Neural cell (in vitro differentiated cells): ENCODE data around the gene PAK1.

Experiments
- POLR2AphosphoS5 ChIP-seq: IDR thresholded peaks from 2 replicates; pipeline ENCODE4 v1.6.1; 2012
- TF ChIP-seq, protein P1 (sequence below): fragments of 450-650 bp; IDR thresholded peaks from 2 replicates; pipeline ENCODE4 v1.5.1; 2014; ENCODE audit warnings: antibody characterized with exemption, mild to moderate bottlenecking, moderate library complexity; ENCODE audit not compliant: poor library complexity, severe bottlenecking

DNA sequence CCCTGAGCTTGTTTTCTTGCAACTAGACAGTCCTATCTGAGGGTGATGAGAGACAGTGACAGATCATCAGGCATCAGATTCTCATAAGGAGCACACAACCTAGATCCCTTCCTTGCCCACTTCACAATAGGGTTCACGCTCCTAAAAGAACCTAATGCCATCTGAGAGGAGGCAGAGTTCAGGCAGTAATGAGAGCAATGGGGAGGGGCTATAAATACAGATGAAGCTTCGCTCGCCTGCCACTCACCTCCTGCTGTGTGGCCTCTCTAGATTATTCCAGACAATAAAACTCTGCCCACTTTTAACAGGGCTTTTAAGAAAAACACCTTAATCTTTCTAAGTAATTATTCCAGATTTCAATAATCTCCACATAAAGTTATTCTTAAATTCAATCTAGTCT is 43.9 kb upstream of the PAK1 start:
- TF ChIP-seq, protein P1, sequence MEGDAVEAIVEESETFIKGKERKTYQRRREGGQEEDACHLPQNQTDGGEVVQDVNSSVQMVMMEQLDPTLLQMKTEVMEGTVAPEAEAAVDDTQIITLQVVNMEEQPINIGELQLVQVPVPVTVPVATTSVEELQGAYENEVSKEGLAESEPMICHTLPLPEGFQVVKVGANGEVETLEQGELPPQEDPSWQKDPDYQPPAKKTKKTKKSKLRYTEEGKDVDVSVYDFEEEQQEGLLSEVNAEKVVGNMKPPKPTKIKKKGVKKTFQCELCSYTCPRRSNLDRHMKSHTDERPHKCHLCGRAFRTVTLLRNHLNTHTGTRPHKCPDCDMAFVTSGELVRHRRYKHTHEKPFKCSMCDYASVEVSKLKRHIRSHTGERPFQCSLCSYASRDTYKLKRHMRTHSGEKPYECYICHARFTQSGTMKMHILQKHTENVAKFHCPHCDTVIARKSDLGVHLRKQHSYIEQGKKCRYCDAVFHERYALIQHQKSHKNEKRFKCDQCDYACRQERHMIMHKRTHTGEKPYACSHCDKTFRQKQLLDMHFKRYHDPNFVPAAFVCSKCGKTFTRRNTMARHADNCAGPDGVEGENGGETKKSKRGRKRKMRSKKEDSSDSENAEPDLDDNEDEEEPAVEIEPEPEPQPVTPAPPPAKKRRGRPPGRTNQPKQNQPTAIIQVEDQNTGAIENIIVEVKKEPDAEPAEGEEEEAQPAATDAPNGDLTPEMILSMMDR, result no peak
- no peak for TF ChIP-seq POLR2AphosphoS5
